Measurements from ENCODE around the gene SNX7. TPM values are rescaled to one million over a fixed set of nuclear protein-coding genes. Genes with fewer than 3 reads are reported as not detected.

SNX7 gene
- total and polyA plus RNA-seq, 10 donors, result 2.3 to 11.5 (median 7.6) TPM

GRCh38 chr1:98693385-98693784 lies 31.9 kb downstream of the SNX7 start:
- Histone ChIP-seq H3K4me3 (no peak overlapping the region), H3K4me1 (no peaks in the 10 kb centered on the region), H3K27ac (no peak overlapping the region), H3K36me3 (no peaks in the 10 kb centered on the region), H3K9me3 (no peaks in the 10 kb centered on the region), H3K27me3 (replicated peaks in 1 of 7) (no peaks in the 10 kb centered on the region)
- DNase-seq, result no peak
- 86 to 98% (median 94%) methylated on average over 2 of the region's 2 CpGs for WGBS, 5 donors
- intact Hi-C loops (cut with DNase I; ENCODE audit: low total_unique reads), result no loop called here
- TF ChIP-seq CTCF (IDR thresholded peaks at IDR 0.05 in 8 of 11, conservative IDR thresholded peaks at IDR 0.05 in 3 of 11), result no peak
- no peak for TF ChIP-seq POLR2AphosphoS5 (IDR thresholded peaks at IDR 0.05)
- TF ChIP-seq POLR2A (IDR thresholded peaks at IDR 0.05), result no peak

GRCh38 chr1:98696077-98696476 lies 34.6 kb downstream of the SNX7 start:
- no peaks in the 10 kb centered on the region for H3K36me3 ChIP-seq
- no peak overlapping the region for H3K27ac ChIP-seq
- H3K27me3 ChIP-seq (replicated peaks in 1 of 7), result no peaks in the 10 kb centered on the region
- intact Hi-C loops (cut with DNase I; ENCODE audit: low total_unique reads), result no loop called here
- no peak for DNase-seq
- no peaks in the 10 kb centered on the region for H3K9me3 ChIP-seq
- WGBS, 5 donors, result 90 to 97% (median 93%) methylated on average over 4 of the region's 4 CpGs
- no peak for TF ChIP-seq POLR2AphosphoS5 (IDR thresholded peaks at IDR 0.05)
- TF ChIP-seq POLR2A (IDR thresholded peaks at IDR 0.05), result no peak
- TF ChIP-seq CTCF (IDR thresholded peaks at IDR 0.05 in 8 of 11, conservative IDR thresholded peaks at IDR 0.05 in 3 of 11), result no peak
- H3K4me1 ChIP-seq, result no peaks in the 10 kb centered on the region
- no peak overlapping the region for H3K4me3 ChIP-seq

GRCh38 chr1:98697781-98698180 lies 36.3 kb downstream of the SNX7 start:
- Histone ChIP-seq H3K4me3 (no peak overlapping the region), H3K27ac (no peak overlapping the region), H3K4me1 (no peaks in the 10 kb centered on the region), H3K27me3 (replicated peaks in 1 of 7) (no peaks in the 10 kb centered on the region), H3K36me3 (no peaks in the 10 kb centered on the region), H3K9me3 (no peaks in the 10 kb centered on the region)
- TF ChIP-seq POLR2AphosphoS5 (IDR thresholded peaks at IDR 0.05) (no peak), POLR2A (IDR thresholded peaks at IDR 0.05) (no peak), CTCF (IDR thresholded peaks at IDR 0.05 in 8 of 11, conservative IDR thresholded peaks at IDR 0.05 in 3 of 11) (no peak)
- no peak for DNase-seq
- 89 to 100% (median 91%) methylated on average over 1 of the region's 1 CpG for WGBS, 5 donors
- intact Hi-C loops (cut with DNase I; ENCODE audit: low total_unique reads), result no loop called here

- Histone ChIP-seq H3K27ac (no peak overlapping the region), H3K9me3 (no peaks in the 10 kb centered on the region), H3K4me3 (no peak overlapping the region), H3K27me3 (replicated peaks in 1 of 7) (no peaks in the 10 kb centered on the region), H3K36me3 (no peaks in the 10 kb centered on the region), H3K4me1 (no peaks in the 10 kb centered on the region)
- TF ChIP-seq POLR2AphosphoS5 (IDR thresholded peaks at IDR 0.05) (no peak), POLR2A (IDR thresholded peaks at IDR 0.05) (no peak), CTCF (IDR thresholded peaks at IDR 0.05 in 8 of 11, conservative IDR thresholded peaks at IDR 0.05 in 3 of 11) (no peak)
- DNase-seq, result no peak
- 73 to 80% (median 77%) methylated on average over 3 of the region's 3 CpGs for WGBS, 5 donors
- intact Hi-C loops (cut with DNase I; ENCODE audit: low total_unique reads), result no loop called here
Measured at GRCh38 chr1:98698625-98699024, 37.1 kb downstream of the SNX7 start.
